ENCODE data around the gene PEAK1.

GRCh38 chr15:77243716-77244401 lies 176.0 kb downstream of the PEAK1 start:
- no peak for TF ChIP-seq EP300 (IDR thresholded peaks at IDR 0.05)
- TF ChIP-seq CTCF (IDR thresholded peaks at IDR 0.05) = no peak
- TF ChIP-seq POLR2A (IDR thresholded peaks at IDR 0.05) = no peak
- no peak for TF ChIP-seq POLR2AphosphoS5 (IDR thresholded peaks at IDR 0.05)
